Measurements from ENCODE around the gene TBRG4. TPM values are rescaled to one million over a fixed set of nuclear protein-coding genes. Genes with fewer than 3 reads are reported as not detected.

The TBRG4 gene
- total RNA-seq, 1 experiment from 2014 or later = 127 TPM

GRCh38 chr7:45053941-45054340, 57.6 kb downstream of the TBRG4 start:
- H3K9me3 Mint-ChIP-seq = no peaks in the 10 kb centered on the region
- H2AK5ac ChIP-seq (ENCODE audit: insufficient read length, low read length) = no peak overlapping the region
- H3K79me2 ChIP-seq (ENCODE audit: insufficient read depth, low read length) = peaks cover 1% of the 10 kb centered on the region; the same call in 1 of the 2 replicates
- no peaks in the 10 kb centered on the region for H3K27me3 Mint-ChIP-seq (ENCODE audit: low read depth)
- H3K79me1 ChIP-seq (ENCODE audit: insufficient read depth, low read depth, low read length, poor library complexity, severe bottlenecking) = no peaks in the 10 kb centered on the region
- no peak overlapping the region for H2BK20ac ChIP-seq (ENCODE audit: low read depth, low read length, poor library complexity, severe bottlenecking)
- no peak overlapping the region for H2BK15ac ChIP-seq (ENCODE audit: low read depth, low read length)
- H3K14ac ChIP-seq (ENCODE audit: insufficient read depth, low read length) = no peak overlapping the region
- no peak overlapping the region for H4K5ac ChIP-seq (ENCODE audit: insufficient read length, low read depth, low read length)
- no peaks in the 10 kb centered on the region for H4K20me1 ChIP-seq (ENCODE audit: control insufficient read depth, insufficient read depth, insufficient read length)
- no peaks in the 10 kb centered on the region; a peak in 1 of 7 replicates for H3K36me3 Mint-ChIP-seq (ENCODE audit: insufficient read depth in 1 of 3, low read depth in 3 of 3)
- H3K4me2 ChIP-seq (ENCODE audit: insufficient read depth, insufficient read length, low read length) = no peak overlapping the region
- no peak overlapping the region for H3K9ac ChIP-seq (ENCODE audit: extremely low read depth, insufficient read length, low read length)
- no peak overlapping the region for H3K18ac ChIP-seq (ENCODE audit: insufficient read length, low read depth, low read length)
- no peaks in the 10 kb centered on the region for H3K27me3 ChIP-seq (ENCODE audit: insufficient read depth, low read length)
- H3K23me2 ChIP-seq (ENCODE audit: insufficient read length, low read depth, low read length, poor library complexity, severe bottlenecking) = no peaks in the 10 kb centered on the region
- H2BK12ac ChIP-seq (ENCODE audit: insufficient read length, low read depth, low read length) = no peak overlapping the region
- H3K4me1 ChIP-seq (ENCODE audit: insufficient read depth, low read length) = no peaks in the 10 kb centered on the region
- no peak overlapping the region for H3K23ac ChIP-seq (ENCODE audit: insufficient read length, low read depth, low read length)
- H2AFZ ChIP-seq (ENCODE audit: low read length) = no peak overlapping the region
- H3T11ph ChIP-seq (ENCODE audit: low read length) = no peak overlapping the region
- H2BK120ac ChIP-seq (ENCODE audit: low read depth, low read length, poor library complexity, severe bottlenecking) = no peak overlapping the region
- TF ChIP-seq CTCF (conservative IDR thresholded peaks at IDR 0.05) = no peak
- H4K91ac ChIP-seq (ENCODE audit: insufficient read length, low read depth, low read length) = no peak overlapping the region
- H4K8ac ChIP-seq (replicated peaks; ENCODE audit: insufficient read length, low read depth, low read length) = no peak overlapping the region
- no peak overlapping the region for H3K4ac ChIP-seq (ENCODE audit: low read depth, low read length)
- no peak overlapping the region for H3K56ac ChIP-seq (ENCODE audit: insufficient read length, low read depth, low read length)
- no peak overlapping the region for H3K27ac ChIP-seq (ENCODE audit: insufficient read length, low read depth, low read length)
- no peaks in the 10 kb centered on the region for H3K4me1 Mint-ChIP-seq
- H3K27ac Mint-ChIP-seq = no peak overlapping the region
- no peak overlapping the region for H2BK5ac ChIP-seq (ENCODE audit: insufficient read length, low read length)
- no peak overlapping the region for H3K4me3 Mint-ChIP-seq
- no peaks in the 10 kb centered on the region for H3K9me3 ChIP-seq (ENCODE audit: control insufficient read depth, low read depth, low read length)
- no peak for DNase-seq
- no CpG with 5 or more reads among the region's 5 CpGs for WGBS (ENCODE audit: extremely low coverage, insufficient read length, low lambda C conversion rate)

Measured in H9 (cell line).